Glutamatergic neuron (in vitro differentiated cells): ENCODE results near the gene DENND5A. TPM values are rescaled to one million over a fixed set of nuclear protein-coding genes. Genes with fewer than 3 reads are reported as not detected.
A peak's percentile ranks its signal among the peaks of the same experiment; 100 is the strongest.

ENCODE experiments used
- DNase-seq: peaks from one replicate; pipeline ENCODE4 v3.0.0; 2022
- H3K27ac Mint-ChIP-seq: one replicate; pipeline ENCODE4 v1.8.0; 2020; ENCODE audit warnings: mild to moderate bottlenecking, mixed read lengths, inconsistent platforms; ENCODE audit not compliant: unreplicated experiment
- H3K27me3 Mint-ChIP-seq: one replicate; pipeline ENCODE4 v1.8.0; 2020; ENCODE audit warnings: mild to moderate bottlenecking, moderate library complexity, mixed read lengths, inconsistent platforms; ENCODE audit not compliant: unreplicated experiment
- H3K36me3 Mint-ChIP-seq: one replicate; pipeline ENCODE4 v1.8.0; 2020; ENCODE audit warnings: mild to moderate bottlenecking, mixed read lengths, inconsistent platforms; ENCODE audit not compliant: unreplicated experiment
- H3K4me1 Mint-ChIP-seq: one replicate; pipeline ENCODE4 v1.8.0; 2020; ENCODE audit warnings: mild to moderate bottlenecking, low read depth, mixed read lengths, inconsistent platforms; ENCODE audit not compliant: unreplicated experiment
- H3K4me3 Mint-ChIP-seq: one replicate; pipeline ENCODE4 v1.8.0; 2020; ENCODE audit warnings: mild to moderate bottlenecking, mixed read lengths, inconsistent platforms; ENCODE audit not compliant: unreplicated experiment
- H3K9me3 Mint-ChIP-seq: one replicate; pipeline ENCODE4 v1.8.0; 2020; ENCODE audit warnings: mild to moderate bottlenecking, moderate library complexity, mixed read lengths, inconsistent platforms; ENCODE audit not compliant: unreplicated experiment
- CTCF ChIP-seq: fragments of 200-600 bp; sonication (generic); IDR thresholded peaks from one replicate; pipeline ENCODE4 v1.5.0; 2021; ENCODE audit not compliant: partially characterized antibody, unreplicated experiment
- total RNA-seq: library from RNA; stranded (reverse); fragmentation: NEBNext Ultra II Directional; extraction: Animal tissue kit (Norgen Biotek cat#: 25700); gene quantifications from one replicate; pipeline ENCODE4 v1.2.1, GENCODE V29; 2021; ENCODE audit not compliant: unreplicated experiment

The DENND5A gene
- total RNA-seq, 1 donor from 2014 or later, result 155 TPM

GRCh38 chr11:9125185-9125886 lies 139.8 kb downstream of the DENND5A start:
- Mint-ChIP-seq H3K9me3 (peaks cover 3% of the 10 kb centered on the region), H3K4me1 (peaks cover 6% of the 10 kb centered on the region), H3K36me3 (peaks cover 10% of the 10 kb centered on the region), H3K27me3 (no peaks in the 10 kb centered on the region), H3K27ac (no peak overlapping the region), H3K4me3 (no peak overlapping the region)
- no peak for DNase-seq
- TF ChIP-seq CTCF, result no peak

GRCh38 chr11:9123595-9124304 lies 141.4 kb downstream of the DENND5A start:
- DNase-seq, result no peak
- Mint-ChIP-seq H3K27ac (no peak overlapping the region), H3K36me3 (peaks cover 10% of the 10 kb centered on the region), H3K27me3 (no peaks in the 10 kb centered on the region), H3K4me1 (peaks cover 6% of the 10 kb centered on the region), H3K9me3 (peaks cover 3% of the 10 kb centered on the region), H3K4me3 (no peak overlapping the region)
- TF ChIP-seq CTCF, result no peak

- Mint-ChIP-seq H3K9me3 (peaks cover 3% of the 10 kb centered on the region), H3K4me3 (no peak overlapping the region), H3K4me1 (peaks cover 6% of the 10 kb centered on the region), H3K27ac (no peak overlapping the region), H3K27me3 (no peaks in the 10 kb centered on the region), H3K36me3 (no peaks in the 10 kb centered on the region)
- TF ChIP-seq CTCF, result no peak
- no peak for DNase-seq
These were observed 143.7 kb downstream of the DENND5A start for GRCh38 chr11:9121469-9121796.

GRCh38 chr11:9120664-9121468 lies 144.3 kb downstream of the DENND5A start:
- H3K27ac Mint-ChIP-seq, result peak overlapping the region; percentile 70
- no peaks in the 10 kb centered on the region for H3K27me3 Mint-ChIP-seq
- TF ChIP-seq CTCF, result peak; percentile 23
- H3K4me3 Mint-ChIP-seq, result peak overlapping the region; percentile 8
- peak; percentile 66 for DNase-seq
- no peaks in the 10 kb centered on the region for H3K36me3 Mint-ChIP-seq
- peaks cover 6% of the 10 kb centered on the region for H3K4me1 Mint-ChIP-seq
- H3K9me3 Mint-ChIP-seq, result peaks cover 3% of the 10 kb centered on the region
